ENCODE results near the gene NKTR.

NKTR gene

GRCh38 chr3:42652251-42652610, 51.7 kb downstream of the NKTR start:
- Histone ChIP-seq H3K4me3 (replicated peaks; ENCODE audit: insufficient read depth, low read length) (peak overlapping the region; percentile 23), H3K27ac (replicated peaks) (peak overlapping the region; percentile 69), H3K27me3 (ENCODE audit: insufficient read depth, poor library complexity, severe bottlenecking) (no peaks in the 10 kb centered on the region)
- TF ChIP-seq SPI1 (IDR thresholded peaks at IDR 0.05; ENCODE audit: borderline replicate concordance, low read depth) (no peak), CTCF (IDR thresholded peaks at IDR 0.05; ENCODE audit: insufficient read depth, low read length) (no peak), POLR2AphosphoS5 (IDR thresholded peaks at IDR 0.05; ENCODE audit: low read depth) (no peak), REST (IDR thresholded peaks at IDR 0.05; ENCODE audit: insufficient replicate concordance, low read depth) (no peak), GABPA (IDR thresholded peaks at IDR 0.05; ENCODE audit: low read depth) (no peak)
- DNase-seq (ENCODE audit: low read depth in 1 of 2, low spot score in 1 of 2) = no peak

GRCh38 chr3:42652611-42653302, 52.3 kb downstream of the NKTR start:
- no peaks in the 10 kb centered on the region for H3K27me3 ChIP-seq (ENCODE audit: insufficient read depth, poor library complexity, severe bottlenecking)
- peak overlapping the region; percentile 69 for H3K27ac ChIP-seq (replicated peaks)
- H3K4me3 ChIP-seq (replicated peaks; ENCODE audit: insufficient read depth, low read length) = peak overlapping the region; percentile 71
- peak; percentile 74 to 87 for DNase-seq (ENCODE audit: low read depth in 1 of 2, low spot score in 1 of 2)
- TF ChIP-seq GABPA (IDR thresholded peaks at IDR 0.05; ENCODE audit: low read depth) (no peak), CTCF (IDR thresholded peaks at IDR 0.05; ENCODE audit: insufficient read depth, low read length) (no peak), REST (IDR thresholded peaks at IDR 0.05; ENCODE audit: insufficient replicate concordance, low read depth) (no peak), POLR2AphosphoS5 (IDR thresholded peaks at IDR 0.05; ENCODE audit: low read depth) (peak; percentile 75), SPI1 (IDR thresholded peaks at IDR 0.05; ENCODE audit: borderline replicate concordance, low read depth) (peak; percentile 99)

- Histone ChIP-seq H3K4me3 (replicated peaks; ENCODE audit: insufficient read depth, low read length) (peak overlapping the region; percentile 71), H3K27ac (replicated peaks) (peak overlapping the region; percentile 69), H3K27me3 (ENCODE audit: insufficient read depth, poor library complexity, severe bottlenecking) (no peaks in the 10 kb centered on the region)
- no peak for DNase-seq (ENCODE audit: low read depth in 1 of 2, low spot score in 1 of 2)
- TF ChIP-seq SPI1 (IDR thresholded peaks at IDR 0.05; ENCODE audit: borderline replicate concordance, low read depth) (no peak), GABPA (IDR thresholded peaks at IDR 0.05; ENCODE audit: low read depth) (no peak), REST (IDR thresholded peaks at IDR 0.05; ENCODE audit: insufficient replicate concordance, low read depth) (no peak), POLR2AphosphoS5 (IDR thresholded peaks at IDR 0.05; ENCODE audit: low read depth) (no peak), CTCF (IDR thresholded peaks at IDR 0.05; ENCODE audit: insufficient read depth, low read length) (no peak)
Measured at GRCh38 chr3:42653303-42653559, 52.7 kb downstream of the NKTR start.
